ENCODE data around the gene DGKQ.

DGKQ gene

DNA sequence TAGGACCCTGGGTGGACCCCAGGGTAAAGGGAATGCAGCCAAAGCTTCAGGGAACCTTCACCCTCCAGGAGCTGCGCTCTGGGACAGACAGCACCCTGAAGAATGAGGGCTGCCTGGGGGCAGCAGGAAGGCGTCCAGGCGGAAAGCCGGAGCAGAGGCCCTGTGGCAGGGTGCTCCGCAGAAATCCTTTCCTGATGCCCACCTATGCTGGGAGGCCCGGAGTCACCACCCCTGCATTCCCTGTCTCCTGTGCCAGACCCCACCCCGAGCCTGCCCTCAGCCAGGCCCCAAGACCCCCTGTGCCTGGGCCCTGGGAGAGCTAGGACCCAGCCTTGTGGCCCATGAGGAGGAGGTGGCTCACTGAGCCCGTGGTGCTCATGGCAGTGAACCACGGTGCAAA, 1.3 kb upstream of the DGKQ start:
- Histone ChIP-seq H3K9me3 (ENCODE audit: control insufficient read depth, insufficient read depth, low read length) (no peaks in the 10 kb centered on the region), H3K27me3 (ENCODE audit: control insufficient read depth, insufficient read depth, low read length) (peaks cover 8% of the 10 kb centered on the region), H3K9ac (ENCODE audit: low read depth, low read length) (no peak overlapping the region), H3K36me3 (ENCODE audit: control insufficient read depth, insufficient read depth, low read length) (peaks cover 3% of the 10 kb centered on the region), H3K4me1 (ENCODE audit: control insufficient read depth, insufficient read depth, low read length) (no peaks in the 10 kb centered on the region), H3K4me3 (ENCODE audit: low read depth, low read length) (no peak overlapping the region)

DNA sequence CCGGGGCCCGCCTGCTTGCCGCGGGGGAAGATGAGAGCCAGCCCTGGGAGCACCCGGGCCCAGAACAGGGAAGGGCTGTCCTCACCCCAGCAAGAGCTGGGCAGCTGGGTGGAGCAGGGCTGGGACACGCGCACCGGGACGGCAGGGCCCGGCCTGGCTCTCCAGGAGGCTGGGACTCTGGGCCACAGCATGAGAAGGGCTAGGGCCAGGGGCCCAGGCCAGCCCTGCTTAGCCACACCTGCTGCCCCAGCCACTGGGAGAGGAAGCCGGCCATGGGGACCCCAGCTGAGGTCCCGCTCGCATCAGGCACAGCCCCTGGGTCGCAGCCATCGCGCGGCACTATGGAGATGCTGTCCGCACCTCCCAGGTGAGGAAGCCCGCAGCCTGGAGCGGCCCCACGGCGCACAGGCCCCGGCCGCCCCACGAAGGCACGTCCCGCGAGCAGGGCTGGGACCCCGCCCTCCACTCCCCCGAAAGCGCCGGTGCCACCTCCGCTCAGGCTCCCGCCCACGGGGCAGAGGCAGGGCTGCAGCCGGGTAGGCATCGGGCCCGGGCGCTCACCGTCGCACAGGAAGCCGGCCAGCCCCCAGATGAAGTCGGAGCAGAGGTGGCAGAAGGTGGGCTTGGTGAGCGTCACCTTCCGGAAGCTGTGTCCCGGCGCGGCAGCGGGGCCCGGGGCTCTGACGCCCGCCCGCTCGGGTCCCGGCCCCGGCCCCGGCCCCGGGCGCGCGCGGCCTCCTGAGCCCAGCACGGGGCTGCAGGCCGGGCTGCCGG, 531 bp downstream of the DGKQ start:
- Histone ChIP-seq H3K9ac (ENCODE audit: low read depth, low read length) (no peak overlapping the region), H3K27me3 (ENCODE audit: control insufficient read depth, insufficient read depth, low read length) (peaks cover 8% of the 10 kb centered on the region), H3K4me3 (ENCODE audit: low read depth, low read length) (peak overlapping the region; percentile 61), H3K36me3 (ENCODE audit: control insufficient read depth, insufficient read depth, low read length) (peaks cover 3% of the 10 kb centered on the region), H3K4me1 (ENCODE audit: control insufficient read depth, insufficient read depth, low read length) (no peaks in the 10 kb centered on the region), H3K9me3 (ENCODE audit: control insufficient read depth, insufficient read depth, low read length) (no peaks in the 10 kb centered on the region)

DNA sequence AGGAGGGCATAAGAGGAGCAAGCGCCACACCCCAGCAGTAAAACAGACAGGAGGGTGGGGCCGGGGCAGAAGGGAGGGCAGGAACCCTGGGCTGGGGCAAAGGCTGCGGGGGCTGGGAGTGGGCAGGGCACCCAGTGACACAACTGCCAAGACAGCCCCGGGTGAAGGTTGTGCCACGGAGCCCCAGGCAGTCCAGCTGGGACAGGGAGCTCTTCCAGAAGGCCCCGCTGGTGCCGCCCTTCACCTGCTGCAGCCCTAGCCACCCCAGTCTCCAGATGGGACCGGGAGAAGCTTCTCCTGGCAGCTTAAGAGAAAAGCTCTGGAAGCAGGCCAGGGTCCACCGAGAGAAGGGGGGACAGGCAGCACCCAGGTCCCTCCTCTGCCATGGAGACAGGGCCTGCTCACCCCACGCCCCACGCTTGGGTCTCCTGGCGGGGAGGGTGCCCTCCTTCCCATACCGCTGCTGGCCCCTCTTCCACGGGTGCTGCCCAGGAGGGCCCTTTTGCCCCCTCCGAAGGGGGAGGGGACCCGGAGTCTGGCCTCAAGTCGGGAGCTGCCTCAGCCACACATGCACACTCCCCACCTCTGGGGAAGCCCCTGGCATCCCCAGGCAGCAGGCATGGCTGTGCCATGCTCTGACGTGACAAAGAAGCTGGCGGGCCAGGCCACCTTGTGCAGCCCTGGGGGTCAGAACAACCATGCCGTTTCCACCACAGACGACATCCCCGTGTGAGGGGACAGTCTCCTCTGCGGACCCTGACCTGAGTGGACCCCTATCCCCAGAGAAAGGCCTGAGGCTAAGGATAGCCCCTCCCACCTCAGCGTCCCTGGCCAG, 1.5 kb downstream of the DGKQ start:
- Histone ChIP-seq H3K9ac (ENCODE audit: low read depth, low read length) (no peak overlapping the region), H3K4me3 (ENCODE audit: low read depth, low read length) (peak overlapping the region; percentile 61), H3K36me3 (ENCODE audit: control insufficient read depth, insufficient read depth, low read length) (peaks cover 3% of the 10 kb centered on the region), H3K9me3 (ENCODE audit: control insufficient read depth, insufficient read depth, low read length) (no peaks in the 10 kb centered on the region), H3K27me3 (ENCODE audit: control insufficient read depth, insufficient read depth, low read length) (peaks cover 8% of the 10 kb centered on the region), H3K4me1 (ENCODE audit: control insufficient read depth, insufficient read depth, low read length) (no peaks in the 10 kb centered on the region)

DNA sequence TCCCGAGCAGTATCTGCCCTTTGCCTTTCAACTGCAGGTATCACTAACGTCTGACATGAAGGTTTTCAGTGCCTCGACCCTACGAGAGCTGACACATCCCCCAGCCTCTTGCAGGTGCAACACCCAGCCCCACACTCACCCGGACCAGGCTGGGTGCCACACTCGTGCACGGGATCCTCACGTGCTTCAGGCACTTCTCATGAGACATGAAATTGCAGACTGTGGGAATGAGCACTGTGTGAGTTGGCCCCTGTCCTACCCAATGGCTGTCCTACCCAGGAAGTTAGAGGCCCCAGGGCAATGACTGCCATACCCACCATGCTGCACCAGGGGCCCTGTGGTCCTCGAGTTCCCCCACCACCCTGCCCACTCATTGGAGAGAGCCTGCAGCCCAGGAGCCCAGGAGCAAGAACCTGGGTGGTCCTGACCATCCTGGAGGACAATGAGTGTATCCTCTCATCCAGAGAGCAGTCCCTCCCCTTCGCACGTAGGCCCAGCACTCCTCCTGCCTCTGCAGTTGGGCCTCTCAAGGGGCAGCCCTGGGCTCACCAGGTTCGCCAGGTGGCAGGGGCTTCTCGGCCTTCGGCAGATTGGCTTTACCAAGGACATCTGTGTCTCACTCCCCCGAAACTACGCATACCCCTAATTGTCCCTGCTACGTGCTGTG, 2.4 kb downstream of the DGKQ start:
- H3K36me3 ChIP-seq (ENCODE audit: control insufficient read depth, insufficient read depth, low read length): peaks cover 7% of the 10 kb centered on the region
- H3K4me3 ChIP-seq (ENCODE audit: low read depth, low read length): no peak overlapping the region
- H3K27me3 ChIP-seq (ENCODE audit: control insufficient read depth, insufficient read depth, low read length): peaks cover 8% of the 10 kb centered on the region
- no peaks in the 10 kb centered on the region for H3K4me1 ChIP-seq (ENCODE audit: control insufficient read depth, insufficient read depth, low read length)
- no peak overlapping the region for H3K9ac ChIP-seq (ENCODE audit: low read depth, low read length)
- H3K9me3 ChIP-seq (ENCODE audit: control insufficient read depth, insufficient read depth, low read length): no peaks in the 10 kb centered on the region

DNA sequence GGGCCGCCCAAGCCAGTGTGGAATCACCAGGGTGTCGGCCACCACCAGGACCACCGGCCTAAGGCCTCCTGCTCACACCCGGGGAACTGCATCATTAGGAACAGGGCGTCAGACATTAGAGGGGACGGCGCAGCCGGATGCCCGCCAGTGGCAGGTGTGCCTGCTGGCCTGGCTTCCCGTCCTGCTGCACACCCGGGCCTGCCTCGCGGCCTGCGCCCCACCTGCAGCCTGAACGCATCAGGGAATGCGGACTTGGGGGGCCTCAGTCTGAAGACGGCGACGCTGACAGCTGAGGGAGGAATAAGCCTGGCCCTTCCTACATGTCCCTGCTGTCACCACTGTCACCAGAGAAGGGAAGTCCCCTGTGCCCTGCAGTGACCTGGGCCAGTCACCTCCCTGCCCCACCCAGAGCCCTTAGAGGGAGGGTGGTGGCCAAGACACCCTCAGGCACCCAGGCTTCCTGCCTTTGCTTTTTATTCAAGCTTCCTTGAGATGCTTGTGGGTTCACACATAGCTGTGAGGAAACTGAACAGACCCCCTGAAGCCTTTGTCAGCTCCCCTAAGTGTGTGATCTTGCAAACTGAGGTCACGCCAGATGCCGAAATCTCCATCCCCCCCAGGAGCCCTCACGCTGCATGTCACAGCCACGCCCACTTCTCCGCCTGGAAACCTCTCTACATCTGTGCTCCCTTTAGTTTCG, 3.2 kb downstream of the DGKQ start:
- no peaks in the 10 kb centered on the region for H3K4me1 ChIP-seq (ENCODE audit: control insufficient read depth, insufficient read depth, low read length)
- H3K9ac ChIP-seq (ENCODE audit: low read depth, low read length): no peak overlapping the region
- H3K27me3 ChIP-seq (ENCODE audit: control insufficient read depth, insufficient read depth, low read length): peaks cover 8% of the 10 kb centered on the region

DNA sequence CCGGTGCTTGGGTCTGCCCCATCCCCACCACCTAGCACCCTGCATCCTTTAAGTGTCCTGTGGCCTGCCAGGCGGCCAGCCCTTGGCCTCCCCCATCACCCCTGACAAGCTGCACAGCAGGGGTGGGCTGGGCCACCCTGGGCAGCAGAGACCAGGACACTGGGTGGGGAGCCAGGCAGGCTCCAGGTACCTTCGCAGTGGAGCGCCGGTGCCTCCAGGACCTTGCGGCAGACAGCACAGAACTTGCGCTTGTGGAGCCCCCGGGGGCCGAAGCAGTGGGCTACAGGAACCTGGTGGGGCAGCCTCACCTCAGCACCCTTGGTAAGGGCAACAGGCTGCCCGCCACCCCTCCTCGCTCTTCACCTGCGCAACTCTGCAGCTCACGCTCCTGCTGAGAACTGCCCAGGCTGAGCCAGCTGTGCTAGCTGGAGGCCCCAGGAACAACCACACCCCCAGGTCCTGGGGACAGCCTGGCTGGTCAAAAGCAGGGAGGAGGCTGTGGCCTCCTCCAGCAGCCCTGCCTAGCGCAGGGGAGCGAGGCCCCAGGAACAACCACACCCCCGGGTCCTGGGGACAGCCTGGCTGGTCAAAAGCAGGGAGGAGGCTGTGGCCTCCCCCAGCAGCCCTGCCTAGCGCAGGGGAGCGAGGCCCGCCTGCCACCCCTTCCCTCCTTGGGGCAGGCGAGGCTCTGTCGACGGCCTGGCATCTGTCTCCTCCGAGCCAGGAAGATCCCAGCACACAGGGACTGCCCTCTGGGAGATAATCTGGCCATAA, 4.6 kb downstream of the DGKQ start:
- H3K4me1 ChIP-seq (ENCODE audit: control insufficient read depth, insufficient read depth, low read length): no peaks in the 10 kb centered on the region
- H3K4me3 ChIP-seq (ENCODE audit: low read depth, low read length): no peak overlapping the region
- peaks cover 4% of the 10 kb centered on the region for H3K27me3 ChIP-seq (ENCODE audit: control insufficient read depth, insufficient read depth, low read length)
- H3K9ac ChIP-seq (ENCODE audit: low read depth, low read length): no peak overlapping the region
- no peaks in the 10 kb centered on the region for H3K9me3 ChIP-seq (ENCODE audit: control insufficient read depth, insufficient read depth, low read length)
- peaks cover 13% of the 10 kb centered on the region for H3K36me3 ChIP-seq (ENCODE audit: control insufficient read depth, insufficient read depth, low read length)

More for the DNA sequence above, 3.2 kb downstream of the DGKQ start:
- Histone ChIP-seq H3K36me3 (ENCODE audit: control insufficient read depth, insufficient read depth, low read length) (peaks cover 12% of the 10 kb centered on the region), H3K4me3 (ENCODE audit: low read depth, low read length) (no peak overlapping the region), H3K9me3 (ENCODE audit: control insufficient read depth, insufficient read depth, low read length) (no peaks in the 10 kb centered on the region)

DNA sequence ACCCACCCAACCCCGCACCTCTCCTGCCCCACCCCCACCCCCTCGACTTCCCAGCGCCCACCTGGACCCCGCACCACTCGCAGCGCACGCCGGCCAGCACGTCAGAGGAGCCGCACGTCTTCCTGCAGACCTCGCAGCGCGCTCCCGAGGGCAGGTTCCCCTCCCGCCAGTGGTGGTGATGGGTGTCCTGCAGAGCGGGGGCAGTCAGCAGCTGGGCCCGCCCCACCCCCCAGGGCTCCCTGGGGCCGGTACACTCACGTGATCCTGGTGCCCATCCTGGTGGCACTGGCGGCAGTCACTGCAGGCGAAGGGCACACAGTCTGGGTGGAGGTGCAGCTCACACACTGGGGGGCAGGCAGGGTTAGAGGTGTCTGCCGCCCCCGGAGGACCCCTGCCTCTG, 5.1 kb downstream of the DGKQ start:
- Histone ChIP-seq H3K9me3 (ENCODE audit: control insufficient read depth, insufficient read depth, low read length) (no peaks in the 10 kb centered on the region), H3K36me3 (ENCODE audit: control insufficient read depth, insufficient read depth, low read length) (peaks cover 14% of the 10 kb centered on the region), H3K9ac (ENCODE audit: low read depth, low read length) (no peak overlapping the region), H3K4me3 (ENCODE audit: low read depth, low read length) (no peak overlapping the region), H3K4me1 (ENCODE audit: control insufficient read depth, insufficient read depth, low read length) (no peaks in the 10 kb centered on the region), H3K27me3 (ENCODE audit: control insufficient read depth, insufficient read depth, low read length) (peaks cover 4% of the 10 kb centered on the region)

DNA sequence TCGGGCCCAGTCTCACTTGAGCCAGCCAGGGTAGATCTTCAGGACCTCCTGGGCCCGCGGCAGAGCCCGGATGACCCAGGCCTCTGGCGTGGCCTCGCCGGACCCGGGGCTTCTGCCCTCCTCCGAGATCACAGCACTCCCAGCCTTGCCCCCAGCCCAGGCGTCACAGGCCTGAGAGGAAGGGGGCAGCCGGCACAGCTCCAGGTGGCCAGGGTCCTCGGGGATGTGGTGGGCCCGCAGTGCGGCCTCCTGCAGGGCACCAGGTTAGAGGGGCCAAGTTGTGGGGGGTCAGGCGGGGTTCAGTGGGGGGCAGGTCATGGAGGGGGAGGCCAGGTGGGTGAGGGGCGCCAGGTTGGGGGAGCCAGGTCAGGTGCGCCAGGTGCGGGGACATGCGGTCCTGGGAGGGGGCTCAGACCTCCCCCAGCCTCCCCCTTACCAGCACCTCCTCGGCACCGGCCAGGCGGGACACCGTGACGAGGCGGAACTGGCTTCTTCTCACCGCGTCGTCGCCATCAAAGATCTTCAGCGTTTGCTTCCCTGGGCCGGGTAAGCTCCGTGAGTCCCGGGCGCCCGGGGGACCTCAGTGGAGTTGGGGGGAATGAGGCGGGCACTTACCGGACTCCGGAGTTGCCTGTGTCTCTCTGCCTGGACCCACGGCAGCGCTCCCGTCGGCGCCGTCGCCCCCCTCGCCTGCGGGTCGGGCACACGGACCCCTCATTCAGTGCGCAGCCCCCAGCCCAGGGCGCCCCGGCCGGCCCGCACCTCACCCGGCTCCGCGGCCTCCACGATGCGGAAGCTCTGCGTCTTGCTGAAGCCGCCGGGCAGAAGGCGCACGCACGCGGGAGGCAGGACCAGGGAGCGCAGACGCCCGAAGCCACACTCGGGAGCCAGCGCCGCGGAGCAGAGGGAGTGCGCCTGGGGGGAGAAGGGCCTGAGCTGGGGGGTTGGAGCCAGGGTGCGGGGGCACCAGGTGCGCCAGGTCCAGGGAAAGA, 6.0 kb downstream of the DGKQ start:
- H3K9ac ChIP-seq (ENCODE audit: low read depth, low read length): no peak overlapping the region
- peaks cover 4% of the 10 kb centered on the region for H3K27me3 ChIP-seq (ENCODE audit: control insufficient read depth, insufficient read depth, low read length)
- no peaks in the 10 kb centered on the region for H3K4me1 ChIP-seq (ENCODE audit: control insufficient read depth, insufficient read depth, low read length)
- H3K36me3 ChIP-seq (ENCODE audit: control insufficient read depth, insufficient read depth, low read length): peaks cover 18% of the 10 kb centered on the region
- peak overlapping the region; percentile 30 for H3K4me3 ChIP-seq (ENCODE audit: low read depth, low read length)
- no peaks in the 10 kb centered on the region for H3K9me3 ChIP-seq (ENCODE audit: control insufficient read depth, insufficient read depth, low read length)

DNA sequence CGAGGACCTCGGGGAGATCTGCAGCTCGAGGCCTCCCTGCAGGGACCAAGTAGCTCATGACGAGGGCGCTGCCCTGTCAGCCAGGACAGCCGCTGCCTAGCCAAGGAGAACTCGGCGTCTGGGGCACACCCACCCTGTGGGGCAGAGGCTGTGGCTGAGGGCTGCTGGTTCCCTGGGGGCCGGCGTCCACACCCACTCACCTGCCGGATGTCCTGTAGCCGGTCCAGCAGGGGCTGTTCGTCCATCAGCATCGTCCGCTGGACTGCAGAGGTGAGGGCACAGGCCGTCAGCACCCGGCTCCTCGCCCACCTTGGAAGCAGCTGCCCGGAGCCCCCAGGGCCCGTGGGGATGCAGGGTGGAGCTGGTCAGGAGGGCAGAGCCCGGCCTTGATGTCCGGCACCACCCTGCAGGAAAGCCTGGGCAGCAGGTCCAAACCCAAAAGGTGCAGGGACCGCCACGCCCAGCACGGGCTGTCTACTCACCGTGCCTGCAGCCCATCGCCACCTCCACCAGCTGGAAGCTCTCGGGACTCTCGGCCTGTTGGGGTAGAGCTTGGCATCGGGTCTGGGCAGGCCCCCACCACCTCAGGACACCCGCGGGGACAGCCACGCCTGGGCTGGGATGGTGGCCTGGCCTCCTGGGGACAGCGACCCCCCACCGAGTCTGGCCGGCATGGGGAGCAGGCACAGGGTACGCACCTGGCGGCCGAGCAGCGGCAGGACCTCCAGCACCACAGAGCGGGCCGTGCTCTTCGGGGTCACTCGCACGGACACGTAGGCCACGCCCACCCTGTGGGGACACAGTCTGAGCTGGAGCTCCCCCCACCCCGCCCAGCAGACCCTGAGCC, 6.9 kb downstream of the DGKQ start:
- no peak overlapping the region for H3K9ac ChIP-seq (ENCODE audit: low read depth, low read length)
- no peaks in the 10 kb centered on the region for H3K27me3 ChIP-seq (ENCODE audit: control insufficient read depth, insufficient read depth, low read length)
- H3K4me3 ChIP-seq (ENCODE audit: low read depth, low read length): no peak overlapping the region
- H3K36me3 ChIP-seq (ENCODE audit: control insufficient read depth, insufficient read depth, low read length): peaks cover 18% of the 10 kb centered on the region
- H3K9me3 ChIP-seq (ENCODE audit: control insufficient read depth, insufficient read depth, low read length): no peaks in the 10 kb centered on the region
- no peaks in the 10 kb centered on the region for H3K4me1 ChIP-seq (ENCODE audit: control insufficient read depth, insufficient read depth, low read length)
